Hepatocyte (in vitro differentiated cells): ENCODE data around the gene C10orf95. TPM values are rescaled to one million over a fixed set of nuclear protein-coding genes. Genes with fewer than 3 reads are reported as not detected.

Source experiments
- DNase-seq: peaks from one replicate; pipeline ENCODE4 v3.0.0-alpha.2; 2016; ENCODE audit warnings: low spot score
- H2AFZ ChIP-seq: fragments of 200-600 bp; sonication (generic); 2 replicates; pipeline ENCODE4 v1.6.0; 2016; ENCODE audit warnings: antibody characterized with exemption, mild to moderate bottlenecking
- H3K27ac ChIP-seq: fragments of 200-600 bp; sonication (generic); 2 replicates; pipeline ENCODE4 v1.5.1; 2016; ENCODE audit warnings: mild to moderate bottlenecking
- H3K27me3 ChIP-seq: fragments of 200-600 bp; sonication (generic); 2 replicates; pipeline ENCODE4 v1.6.1; 2016
- H3K36me3 ChIP-seq: fragments of 200-600 bp; sonication (generic); replicated peaks from 2 replicates; pipeline ENCODE4 v1.5.1; 2016; ENCODE audit warnings: low read depth; ENCODE audit not compliant: insufficient read depth
- H3K4me1 ChIP-seq: fragments of 200-600 bp; sonication (generic); 2 replicates; pipeline ENCODE4 v1.5.1; 2016; ENCODE audit warnings: mild to moderate bottlenecking, moderate library complexity; ENCODE audit not compliant: insufficient read depth
- H3K4me2 ChIP-seq: fragments of 200-600 bp; sonication (generic); 2 replicates; pipeline ENCODE4 v1.6.0; 2016
- H3K4me3 ChIP-seq: fragments of 200-600 bp; sonication (generic); 2 replicates; pipeline ENCODE4 v1.5.1; 2016; ENCODE audit warnings: mild to moderate bottlenecking
- H3K79me2 ChIP-seq: fragments of 200-600 bp; sonication (generic); 2 replicates; pipeline ENCODE4 v1.6.0; 2017; ENCODE audit warnings: mild to moderate bottlenecking
- H3K9me2 ChIP-seq: fragments of 200-600 bp; sonication (generic); replicated peaks from 2 replicates; pipeline ENCODE4 v1.6.0; 2017; ENCODE audit warnings: mild to moderate bottlenecking; ENCODE audit not compliant: insufficient read depth
- H3K9me3 ChIP-seq: fragments of 200-600 bp; sonication (generic); 2 replicates; pipeline ENCODE4 v1.5.1; 2016; ENCODE audit warnings: low read depth, mild to moderate bottlenecking
- H4K20me1 ChIP-seq: fragments of 200-600 bp; sonication (generic); 2 replicates; pipeline ENCODE4 v1.6.0; 2016; ENCODE audit warnings: mild to moderate bottlenecking; ENCODE audit not compliant: insufficient read depth, poor library complexity, severe bottlenecking
- EZH2 ChIP-seq: fragments of 200-600 bp; sonication (generic); IDR thresholded peaks from 2 replicates; pipeline ENCODE4 v1.6.1; 2016; ENCODE audit warnings: antibody characterized with exemption, mild to moderate bottlenecking, borderline replicate concordance
- EZH2phosphoT487 ChIP-seq: fragments of 200-600 bp; sonication (generic); IDR thresholded peaks from one replicate; pipeline ENCODE4 v1.6.1; 2018; ENCODE audit warnings: antibody characterized with exemption, mild to moderate bottlenecking, low read depth, moderate library complexity; ENCODE audit not compliant: unreplicated experiment, severe bottlenecking
- WGBS: methylation state at CpG from one replicate; pipeline ENCODE4 v1.1.6; 2016; ENCODE audit warnings: low lambda C conversion rate; ENCODE audit errors: missing lambda C conversion rate; 5-methylcytosine and 5-hydroxymethylcytosine counted together
- polyA plus RNA-seq: library from polyadenylated mRNA; unstranded; fragments of >200 nt; fragmentation: Nextera tagmentation; extraction: Ambion mirVana; gene quantifications from 2 replicates; pipeline ENCODE4 v1.2.1, GENCODE V29; 2016
- total RNA-seq: library from RNA; depleted of rRNA; stranded (reverse); fragments of >200 nt; gene quantifications from 2 replicates; pipeline ENCODE4 v1.2.3, GENCODE V29; 2014
- TF ChIP-seq, protein P1 (sequence below): fragments of 200-600 bp; sonication (generic); IDR thresholded peaks from 2 replicates; pipeline ENCODE4 v1.5.1; 2016; ENCODE audit warnings: antibody characterized with exemption, mild to moderate bottlenecking; ENCODE audit not compliant: poor library complexity

The C10orf95 gene
- total and polyA plus RNA-seq, 2 experiments from 2014 or later = 5.2 to 7.7 TPM

DNA sequence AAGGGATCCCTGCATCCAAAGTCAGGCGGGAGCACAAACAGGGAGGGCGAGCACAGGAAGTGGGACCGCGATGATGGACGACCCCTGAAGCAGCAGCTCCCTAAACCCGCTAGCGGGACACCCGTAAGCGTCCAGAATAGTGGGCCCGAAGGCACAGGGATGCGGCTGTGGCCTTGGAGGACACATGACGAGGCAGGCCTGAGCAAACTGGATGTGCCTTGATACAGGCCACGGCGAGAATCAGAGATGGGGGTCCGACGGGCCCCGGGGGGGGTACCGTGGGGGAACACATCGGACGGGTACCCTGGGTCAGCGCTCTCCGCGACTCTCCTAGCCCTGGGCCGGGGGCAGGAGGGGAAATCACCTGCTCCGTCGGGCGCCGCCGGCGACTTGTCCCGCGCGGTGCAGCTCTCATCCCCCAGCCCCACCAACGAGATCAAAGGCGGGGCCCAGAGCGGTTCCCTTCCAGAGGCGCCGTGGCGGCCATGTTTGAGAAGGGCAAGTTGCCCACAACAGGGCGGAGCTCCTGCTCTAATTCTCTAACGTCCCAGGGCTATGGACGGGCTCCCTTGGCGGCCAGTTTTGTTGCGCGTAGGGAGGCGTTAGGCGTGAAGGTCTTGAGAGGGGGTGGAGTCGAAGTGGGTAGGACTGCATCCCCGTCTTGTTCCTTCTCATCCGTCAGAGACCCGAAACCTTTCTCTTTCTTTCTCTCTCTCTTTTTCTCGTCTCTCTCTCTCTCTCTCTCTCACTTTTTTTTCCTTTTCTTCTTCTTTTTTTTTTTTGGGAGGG, 19.0 kb downstream of the C10orf95 start, which contains the start of gene CUEDC2:
TSS of gene CUEDC2 (minus strand) at position 413 of the 789 bp plus-strand sequence. CDS start 7,386 bp downstream, outside the sequence.
- Histone ChIP-seq H4K20me1 (no peaks in the 10 kb centered on the region), H3K4me3 (peak within 1 kb of the TSS; percentile 80), H3K27ac (peak within 1 kb of the TSS; percentile 78), H2AFZ (peak within 1 kb of the TSS; percentile 98), H3K9me3 (no peaks in the 10 kb centered on the region), H3K36me3 (no peaks in the 10 kb centered on the region), H3K27me3 (no peaks in the 10 kb centered on the region), H3K9me2 (no peaks in the 10 kb centered on the region), H3K79me2 (peaks cover 16% of the 10 kb centered on the region), H3K4me2 (peak within 1 kb of the TSS; percentile 78), H3K4me1 (peaks cover 27% of the 10 kb centered on the region)
- DNase-seq = peak; percentile 97
- TF ChIP-seq, protein P1, sequence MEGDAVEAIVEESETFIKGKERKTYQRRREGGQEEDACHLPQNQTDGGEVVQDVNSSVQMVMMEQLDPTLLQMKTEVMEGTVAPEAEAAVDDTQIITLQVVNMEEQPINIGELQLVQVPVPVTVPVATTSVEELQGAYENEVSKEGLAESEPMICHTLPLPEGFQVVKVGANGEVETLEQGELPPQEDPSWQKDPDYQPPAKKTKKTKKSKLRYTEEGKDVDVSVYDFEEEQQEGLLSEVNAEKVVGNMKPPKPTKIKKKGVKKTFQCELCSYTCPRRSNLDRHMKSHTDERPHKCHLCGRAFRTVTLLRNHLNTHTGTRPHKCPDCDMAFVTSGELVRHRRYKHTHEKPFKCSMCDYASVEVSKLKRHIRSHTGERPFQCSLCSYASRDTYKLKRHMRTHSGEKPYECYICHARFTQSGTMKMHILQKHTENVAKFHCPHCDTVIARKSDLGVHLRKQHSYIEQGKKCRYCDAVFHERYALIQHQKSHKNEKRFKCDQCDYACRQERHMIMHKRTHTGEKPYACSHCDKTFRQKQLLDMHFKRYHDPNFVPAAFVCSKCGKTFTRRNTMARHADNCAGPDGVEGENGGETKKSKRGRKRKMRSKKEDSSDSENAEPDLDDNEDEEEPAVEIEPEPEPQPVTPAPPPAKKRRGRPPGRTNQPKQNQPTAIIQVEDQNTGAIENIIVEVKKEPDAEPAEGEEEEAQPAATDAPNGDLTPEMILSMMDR = no peak
- no peak for TF ChIP-seq EZH2
- TF ChIP-seq EZH2phosphoT487 = no peak
- whole genome bisulfite sequencing = 2% methylated on average over 39 of the region's 52 CpGs

DNA sequence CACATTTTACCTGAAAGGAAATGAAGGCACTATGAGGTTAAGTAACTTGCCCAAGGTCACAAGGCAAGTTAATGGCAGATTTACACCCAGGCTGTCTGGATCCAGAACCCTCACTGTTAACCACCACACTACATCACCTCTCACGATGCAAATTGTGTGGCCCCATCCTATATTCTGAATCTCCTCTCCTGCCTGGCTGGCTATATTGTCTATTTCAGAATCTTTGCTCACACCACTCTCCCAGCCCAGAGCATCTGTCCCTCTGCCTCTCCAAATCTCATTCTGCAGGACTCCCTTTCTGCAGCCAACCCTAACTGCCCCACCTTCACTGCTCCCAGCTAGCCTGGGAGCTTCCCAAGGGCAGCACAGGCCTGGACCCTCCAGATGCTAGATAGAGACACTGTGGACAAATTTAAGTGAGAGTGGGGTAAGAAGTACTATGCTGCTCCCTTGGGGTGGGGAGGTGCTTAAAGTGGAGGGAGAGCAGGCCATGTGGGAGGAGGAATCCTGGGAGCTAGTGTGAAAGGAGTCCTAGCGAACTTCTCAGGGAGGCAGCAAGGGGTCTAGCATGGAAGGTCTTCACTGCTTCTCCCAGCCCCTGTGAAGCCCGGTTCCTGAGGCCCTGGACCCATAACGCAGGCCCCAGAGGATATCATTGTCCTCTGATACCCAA, 19.8 kb downstream of the C10orf95 start:
- H4K20me1 ChIP-seq = no peaks in the 10 kb centered on the region
- H3K9me3 ChIP-seq = no peaks in the 10 kb centered on the region
- H3K36me3 ChIP-seq = no peaks in the 10 kb centered on the region
- H3K27ac ChIP-seq = peak overlapping the region; percentile 78
- peaks cover 27% of the 10 kb centered on the region for H3K4me1 ChIP-seq
- peak overlapping the region; percentile 80 for H3K4me3 ChIP-seq
- DNase-seq = peak; percentile 35
- no peaks in the 10 kb centered on the region for H3K9me2 ChIP-seq
- H3K27me3 ChIP-seq = no peaks in the 10 kb centered on the region
- peaks cover 16% of the 10 kb centered on the region for H3K79me2 ChIP-seq
- TF ChIP-seq EZH2phosphoT487 = no peak
- H2AFZ ChIP-seq = peak overlapping the region; percentile 98
- WGBS = 30% methylated on average over 4 of the region's 4 CpGs
- peak overlapping the region; percentile 78 for H3K4me2 ChIP-seq

DNA sequence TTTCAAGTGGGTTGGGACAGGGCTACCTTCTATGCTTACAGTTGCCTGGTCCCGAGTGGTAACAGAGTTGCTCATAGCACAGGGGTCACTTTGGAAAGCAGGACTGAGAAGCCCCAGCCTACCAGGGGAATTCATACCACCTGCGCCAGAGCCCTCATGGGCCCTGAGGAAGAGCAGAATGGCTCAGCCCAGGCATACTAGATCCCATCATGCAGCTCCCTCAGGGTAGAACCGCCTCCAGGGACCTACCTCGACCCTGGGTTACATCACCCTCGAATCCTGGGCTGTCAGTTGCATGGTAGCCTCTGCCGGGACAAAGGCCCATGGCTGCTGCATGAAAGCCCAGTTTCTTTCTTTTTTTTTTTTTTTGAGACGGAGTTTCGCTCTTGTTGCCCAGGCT, 21.9 kb downstream of the C10orf95 start:
- no peaks in the 10 kb centered on the region for H4K20me1 ChIP-seq
- no peak overlapping the region for H2AFZ ChIP-seq
- H3K27me3 ChIP-seq = no peaks in the 10 kb centered on the region
- no peaks in the 10 kb centered on the region for H3K9me3 ChIP-seq
- H3K4me1 ChIP-seq = peaks cover 9% of the 10 kb centered on the region
- no peak overlapping the region for H3K27ac ChIP-seq
- peak; percentile 3 for DNase-seq
- no peak overlapping the region for H3K4me3 ChIP-seq
- 87% methylated on average over 8 of the region's 8 CpGs for WGBS
- H3K79me2 ChIP-seq = peaks cover 20% of the 10 kb centered on the region
- TF ChIP-seq EZH2 (no peak), EZH2phosphoT487 (no peak)
- TF ChIP-seq, protein P1 = no peak
- H3K36me3 ChIP-seq = no peaks in the 10 kb centered on the region
- no peak overlapping the region for H3K4me2 ChIP-seq
- no peaks in the 10 kb centered on the region for H3K9me2 ChIP-seq

DNA sequence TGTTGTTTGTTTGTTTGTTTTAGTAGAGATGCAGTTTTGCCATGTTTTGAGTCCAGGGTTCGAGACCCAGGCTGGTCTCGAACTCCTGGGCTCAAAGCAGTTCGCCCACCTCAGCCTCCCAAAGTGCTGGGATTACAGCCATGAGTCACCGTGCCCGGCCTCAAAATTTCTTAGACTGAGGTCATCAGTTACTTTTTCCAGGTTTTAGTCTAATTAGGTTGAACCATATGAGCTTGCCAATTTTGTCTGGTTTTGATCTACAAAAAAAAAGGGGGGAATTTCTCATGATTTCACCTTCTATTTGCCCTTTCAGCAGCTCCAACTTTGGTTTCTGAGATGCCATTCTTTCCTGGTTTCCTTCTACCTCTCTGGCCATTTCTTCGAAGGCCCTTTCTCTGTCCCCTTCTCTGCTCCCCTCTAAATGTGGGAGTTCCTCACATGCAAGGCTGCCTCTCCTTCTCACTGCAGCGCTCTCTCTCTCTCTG, 24.5 kb downstream of the C10orf95 start:
- Histone ChIP-seq H3K9me3 (no peaks in the 10 kb centered on the region), H3K9me2 (no peaks in the 10 kb centered on the region), H3K4me3 (no peak overlapping the region), H3K36me3 (no peaks in the 10 kb centered on the region), H2AFZ (no peak overlapping the region), H3K79me2 (peaks cover 30% of the 10 kb centered on the region), H4K20me1 (peaks cover 5% of the 10 kb centered on the region), H3K27me3 (no peaks in the 10 kb centered on the region), H3K27ac (no peak overlapping the region), H3K4me1 (peaks cover 15% of the 10 kb centered on the region), H3K4me2 (no peak overlapping the region)
- TF ChIP-seq EZH2phosphoT487 = no peak
- TF ChIP-seq, protein P1 = no peak
- no peak for TF ChIP-seq EZH2
- DNase-seq = no peak
- WGBS = 92% methylated on average over 7 of the region's 7 CpGs
